Heart left ventricle (tissue), 13 donors: ENCODE measurements around the gene FSTL4.

Source experiments
- POLR2A ChIP-seq, 2 donors: fragments of 450-650 bp; IDR thresholded peaks; one replicate each; pipeline ENCODE4 v1.6.1; 2017; ENCODE audit warnings: antibody characterized with exemption in 2 of 2, mild to moderate bottlenecking in 2 of 2, moderate library complexity in 2 of 2
- TF ChIP-seq, protein P1 (sequence below), 12 donors: fragments of 200-600 bp; sonication (generic) in 4 of 12; IDR thresholded peaks; one replicate each; pipeline versions ENCODE4 v1.5.0 to v1.8.0; 2018 to 2022; ENCODE audit warnings: antibody characterized with exemption in 12 of 12, mild to moderate bottlenecking in 5 of 12
- donor health status: ischemic (EF 13 %, LVEDD 7.1; RV severe dilation, severe dysfunction).
- donor health status: DM: no; HTN: yes; CAD: no.
- donor health status: DM: no; HTN: no; CAD: no.
- donor health status: ischemic (EF 25% LVEDD 6.9; RV normal size, moderate dysfunction).
- donor health status: ischemic (EF 25% LVEDD 5.7; RV mildly dilated, moderate dysfunction).
- donor health status: ischemic (EF 35%, LVEDD 5.7; RV mildly dilated, moderate dysfunction).
- donor health status: nonischemic (EF 11% LVEDD 7.7; RV severe dilation, severe dysfunction).
- donor health status: DM: yes; HTN: yes; CAD: no.
- donor health status: PGD.
- donor health status: ischemic (EF 29% LVEDD 5.4; RV normal size, mild dysfunction).
- donor health status: nonischemic (EF 23%, LVEDD 6.1; RV moderate dilation, normal function).

DNA sequence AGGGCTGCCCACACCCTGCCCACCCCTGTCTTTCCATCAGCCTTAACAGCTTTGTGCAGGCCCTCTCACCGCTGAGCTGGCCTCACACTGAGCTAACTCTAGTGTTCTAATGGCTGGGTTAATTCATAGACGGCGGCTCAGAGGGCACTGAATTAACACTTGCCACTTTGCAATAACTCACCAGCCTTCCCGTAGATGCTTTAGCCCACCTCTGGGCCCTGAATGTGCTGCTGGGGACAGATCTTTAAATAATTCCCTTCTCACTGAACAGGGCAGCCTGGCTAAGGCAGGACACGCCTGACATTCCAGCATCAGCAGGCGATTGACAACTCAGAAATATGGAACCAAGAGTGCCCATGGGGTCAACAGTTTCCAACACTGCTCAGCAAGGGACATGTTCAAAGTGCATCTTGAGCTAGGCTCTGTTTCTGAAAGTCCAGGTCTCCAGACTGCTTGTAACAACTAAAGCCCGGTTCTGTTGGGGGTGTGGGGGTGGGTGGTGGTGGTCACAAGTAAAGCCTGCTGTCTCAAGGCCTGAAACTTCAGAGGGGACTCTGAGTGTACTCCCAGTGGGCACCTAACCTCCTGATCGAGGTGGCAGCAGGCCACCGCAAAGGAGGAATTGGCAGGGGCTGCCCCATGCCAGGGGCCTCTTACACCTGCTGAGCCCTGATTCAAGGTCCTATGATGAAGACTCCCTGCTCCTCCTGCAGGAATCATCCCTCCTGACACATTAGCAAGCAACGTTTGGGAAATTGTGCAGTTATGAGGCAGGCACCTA is 248.3 kb downstream of the FSTL4 start:
- TF ChIP-seq, protein P1, sequence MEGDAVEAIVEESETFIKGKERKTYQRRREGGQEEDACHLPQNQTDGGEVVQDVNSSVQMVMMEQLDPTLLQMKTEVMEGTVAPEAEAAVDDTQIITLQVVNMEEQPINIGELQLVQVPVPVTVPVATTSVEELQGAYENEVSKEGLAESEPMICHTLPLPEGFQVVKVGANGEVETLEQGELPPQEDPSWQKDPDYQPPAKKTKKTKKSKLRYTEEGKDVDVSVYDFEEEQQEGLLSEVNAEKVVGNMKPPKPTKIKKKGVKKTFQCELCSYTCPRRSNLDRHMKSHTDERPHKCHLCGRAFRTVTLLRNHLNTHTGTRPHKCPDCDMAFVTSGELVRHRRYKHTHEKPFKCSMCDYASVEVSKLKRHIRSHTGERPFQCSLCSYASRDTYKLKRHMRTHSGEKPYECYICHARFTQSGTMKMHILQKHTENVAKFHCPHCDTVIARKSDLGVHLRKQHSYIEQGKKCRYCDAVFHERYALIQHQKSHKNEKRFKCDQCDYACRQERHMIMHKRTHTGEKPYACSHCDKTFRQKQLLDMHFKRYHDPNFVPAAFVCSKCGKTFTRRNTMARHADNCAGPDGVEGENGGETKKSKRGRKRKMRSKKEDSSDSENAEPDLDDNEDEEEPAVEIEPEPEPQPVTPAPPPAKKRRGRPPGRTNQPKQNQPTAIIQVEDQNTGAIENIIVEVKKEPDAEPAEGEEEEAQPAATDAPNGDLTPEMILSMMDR (IDR thresholded peaks at IDR 0.05), result no peak
- no peak for TF ChIP-seq POLR2A (IDR thresholded peaks at IDR 0.05)
